PFSK-1 (cell line): ENCODE data around the gene NRDE2.

Experiments
- POLR2AphosphoS5 ChIP-seq: IDR thresholded peaks from 2 replicates; pipeline ENCODE4 v1.6.1; 2012; ENCODE audit warnings: low read depth, mild to moderate bottlenecking, control low read depth, low read length, moderate library complexity
- TAF1 ChIP-seq: IDR thresholded peaks from 2 replicates; pipeline ENCODE4 v1.6.1; 2012; ENCODE audit warnings: low read length, control low read depth, borderline replicate concordance; ENCODE audit not compliant: insufficient read depth

DNA sequence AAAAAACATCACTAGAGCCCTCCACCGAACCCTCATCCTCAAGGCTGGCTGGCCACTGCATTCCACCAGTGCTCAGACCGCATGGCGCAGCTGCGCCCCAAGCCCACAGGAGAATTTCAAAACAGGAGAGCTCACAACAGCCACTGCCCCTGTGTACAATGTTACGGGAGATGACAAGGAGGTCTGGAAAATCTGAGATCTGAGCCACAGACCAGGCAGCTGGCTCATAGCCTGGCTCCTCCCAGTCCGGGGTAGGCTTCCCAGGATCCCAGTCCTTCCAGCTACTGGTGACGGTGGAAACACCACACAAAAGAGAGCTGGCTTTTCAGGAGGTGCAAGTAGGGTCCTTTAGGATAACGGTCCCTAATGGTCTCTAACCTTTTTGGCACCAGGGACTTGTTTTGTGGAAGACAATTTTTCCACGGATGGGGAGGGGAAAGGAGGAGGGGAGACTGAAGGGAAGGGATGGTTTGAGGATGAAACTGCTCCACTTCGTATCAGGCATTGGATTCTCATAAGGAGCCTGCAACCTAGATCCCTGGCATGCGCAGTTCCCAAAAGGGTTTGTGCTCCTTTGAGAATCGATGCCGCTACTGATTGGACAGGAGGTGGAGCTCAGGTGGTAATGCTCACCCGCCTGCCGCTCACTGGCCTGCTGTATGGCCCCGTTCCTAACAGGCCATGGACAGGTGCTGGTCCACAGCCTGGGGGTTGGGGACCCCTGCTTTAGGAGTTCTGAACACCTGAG, 23.0 kb upstream of the NRDE2 start:
- TF ChIP-seq TAF1 (no peak), POLR2AphosphoS5 (no peak)
